ENCODE data around the gene STK32C.

The STK32C gene

GRCh38 chr10:132242103-132242840 lies 65.5 kb downstream of the STK32C start:
- WGBS (ENCODE audit: extremely low coverage, insufficient coverage, low lambda C conversion rate): no CpG with 5 or more reads among the region's 23 CpGs
- H2BK120ac ChIP-seq (ENCODE audit: low read depth, low read length): no peak overlapping the region
- no peak overlapping the region for H3K27ac ChIP-seq (ENCODE audit: low read depth, low read length)
- no peak overlapping the region for H4K5ac ChIP-seq (ENCODE audit: low read length)
- no peak for DNase-seq
- H4K8ac ChIP-seq (ENCODE audit: low read depth, low read length): no peak overlapping the region
- H3K9ac ChIP-seq (ENCODE audit: low read length): no peak overlapping the region
- H3K23ac ChIP-seq (ENCODE audit: low read length): no peak overlapping the region
- H3K79me2 ChIP-seq (ENCODE audit: control insufficient read depth, insufficient read depth, low read length): no peaks in the 10 kb centered on the region
- no peak overlapping the region for H2BK5ac ChIP-seq (ENCODE audit: low read length)
- H3K79me1 ChIP-seq (ENCODE audit: low read length): no peaks in the 10 kb centered on the region
- no peaks in the 10 kb centered on the region for H3K36me3 ChIP-seq (ENCODE audit: control insufficient read depth, insufficient read depth, low read length)
- no peak overlapping the region for H3K4me3 ChIP-seq (ENCODE audit: low read length)
- H3K56ac ChIP-seq (ENCODE audit: low read length): no peak overlapping the region
- no peaks in the 10 kb centered on the region for H3K4me1 ChIP-seq (ENCODE audit: control insufficient read depth, low read depth, low read length)
- H3K18ac ChIP-seq (ENCODE audit: low read length): no peak overlapping the region
- no peak overlapping the region for H3K4me2 ChIP-seq (ENCODE audit: low read length)
- H2BK15ac ChIP-seq (replicated peaks; ENCODE audit: low read depth): no peak overlapping the region
- H2AK5ac ChIP-seq (ENCODE audit: low read length): no peak overlapping the region
- H3K4ac ChIP-seq (ENCODE audit: low read depth, low read length): no peak overlapping the region
- no peaks in the 10 kb centered on the region for H3K27me3 ChIP-seq (ENCODE audit: insufficient read depth, low read length, poor library complexity)

DNA sequence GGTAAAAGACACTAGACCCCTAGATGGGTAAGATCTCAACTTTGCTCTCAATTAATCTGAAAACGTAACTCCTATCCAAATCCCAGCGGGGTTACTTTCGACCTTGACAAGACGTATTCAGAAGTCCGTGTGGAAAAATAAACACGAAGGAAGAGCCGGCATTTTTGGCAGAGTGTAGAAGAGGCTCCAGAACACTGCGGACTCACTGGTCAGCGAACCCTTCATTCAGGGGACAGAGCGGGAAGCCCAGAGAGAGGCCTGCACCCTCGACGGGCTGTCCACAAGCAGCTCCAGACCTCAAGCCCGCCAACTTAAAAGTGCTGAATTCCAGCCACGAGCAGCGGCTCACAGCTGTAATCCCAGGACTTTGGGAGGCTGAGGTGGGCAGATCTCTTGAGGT lies 66.3 kb downstream of the STK32C start:
- no peak overlapping the region for H3K9ac ChIP-seq (ENCODE audit: low read length)
- H3K79me1 ChIP-seq (ENCODE audit: low read length): no peaks in the 10 kb centered on the region
- H3K27me3 ChIP-seq (ENCODE audit: insufficient read depth, low read length, poor library complexity): no peaks in the 10 kb centered on the region
- H2BK120ac ChIP-seq (ENCODE audit: low read depth, low read length): no peak overlapping the region
- DNase-seq: no peak
- no CpG with 5 or more reads among the region's 15 CpGs for WGBS (ENCODE audit: extremely low coverage, insufficient coverage, low lambda C conversion rate)
- no peak overlapping the region for H2AK5ac ChIP-seq (ENCODE audit: low read length)
- no peak overlapping the region for H2BK15ac ChIP-seq (replicated peaks; ENCODE audit: low read depth)
- H3K4ac ChIP-seq (ENCODE audit: low read depth, low read length): no peak overlapping the region
- H3K79me2 ChIP-seq (ENCODE audit: control insufficient read depth, insufficient read depth, low read length): no peaks in the 10 kb centered on the region
- no peaks in the 10 kb centered on the region for H3K4me1 ChIP-seq (ENCODE audit: control insufficient read depth, low read depth, low read length)
- no peak overlapping the region for H3K23ac ChIP-seq (ENCODE audit: low read length)
- no peak overlapping the region for H4K5ac ChIP-seq (ENCODE audit: low read length)
- H3K27ac ChIP-seq (ENCODE audit: low read depth, low read length): no peak overlapping the region
- H3K4me3 ChIP-seq (ENCODE audit: low read length): no peak overlapping the region
- H3K56ac ChIP-seq (ENCODE audit: low read length): no peak overlapping the region
- H3K36me3 ChIP-seq (ENCODE audit: control insufficient read depth, insufficient read depth, low read length): no peaks in the 10 kb centered on the region
- no peak overlapping the region for H4K8ac ChIP-seq (ENCODE audit: low read depth, low read length)
- no peak overlapping the region for H2BK5ac ChIP-seq (ENCODE audit: low read length)
- H3K18ac ChIP-seq (ENCODE audit: low read length): no peak overlapping the region
- no peak overlapping the region for H3K4me2 ChIP-seq (ENCODE audit: low read length)

GRCh38 chr10:132241086-132241485 lies 66.7 kb downstream of the STK32C start:
- no CpG with 5 or more reads among the region's 13 CpGs for WGBS (ENCODE audit: extremely low coverage, insufficient coverage, low lambda C conversion rate)
- Histone ChIP-seq H4K5ac (ENCODE audit: low read length) (no peak overlapping the region), H3K4ac (ENCODE audit: low read depth, low read length) (no peak overlapping the region), H2BK120ac (ENCODE audit: low read depth, low read length) (no peak overlapping the region), H4K8ac (ENCODE audit: low read depth, low read length) (no peak overlapping the region), H3K36me3 (ENCODE audit: control insufficient read depth, insufficient read depth, low read length) (no peaks in the 10 kb centered on the region), H3K4me2 (ENCODE audit: low read length) (no peak overlapping the region), H3K27me3 (ENCODE audit: insufficient read depth, low read length, poor library complexity) (no peaks in the 10 kb centered on the region), H3K56ac (ENCODE audit: low read length) (no peak overlapping the region), H3K4me3 (ENCODE audit: low read length) (no peak overlapping the region), H3K18ac (ENCODE audit: low read length) (no peak overlapping the region), H3K4me1 (ENCODE audit: control insufficient read depth, low read depth, low read length) (no peaks in the 10 kb centered on the region), H3K23ac (ENCODE audit: low read length) (no peak overlapping the region), H2BK15ac (replicated peaks; ENCODE audit: low read depth) (no peak overlapping the region), H3K27ac (ENCODE audit: low read depth, low read length) (no peak overlapping the region), H3K9ac (ENCODE audit: low read length) (no peak overlapping the region), H2BK5ac (ENCODE audit: low read length) (no peak overlapping the region), H3K79me1 (ENCODE audit: low read length) (no peaks in the 10 kb centered on the region), H3K79me2 (ENCODE audit: control insufficient read depth, insufficient read depth, low read length) (no peaks in the 10 kb centered on the region), H2AK5ac (ENCODE audit: low read length) (no peak overlapping the region)
- no peak for DNase-seq

- WGBS (ENCODE audit: extremely low coverage, insufficient coverage, low lambda C conversion rate): no CpG with 5 or more reads among the region's 16 CpGs
- Histone ChIP-seq H3K18ac (ENCODE audit: low read length) (no peak overlapping the region), H4K5ac (ENCODE audit: low read length) (no peak overlapping the region), H2AK5ac (ENCODE audit: low read length) (no peak overlapping the region), H3K27ac (ENCODE audit: low read depth, low read length) (no peak overlapping the region), H2BK5ac (ENCODE audit: low read length) (no peak overlapping the region), H3K36me3 (ENCODE audit: control insufficient read depth, insufficient read depth, low read length) (no peaks in the 10 kb centered on the region), H3K79me1 (ENCODE audit: low read length) (no peaks in the 10 kb centered on the region), H3K4me3 (ENCODE audit: low read length) (no peak overlapping the region), H2BK15ac (replicated peaks; ENCODE audit: low read depth) (no peak overlapping the region), H3K56ac (ENCODE audit: low read length) (no peak overlapping the region), H3K4ac (ENCODE audit: low read depth, low read length) (no peak overlapping the region), H3K9ac (ENCODE audit: low read length) (no peak overlapping the region), H2BK120ac (ENCODE audit: low read depth, low read length) (no peak overlapping the region), H3K23ac (ENCODE audit: low read length) (no peak overlapping the region), H3K27me3 (ENCODE audit: insufficient read depth, low read length, poor library complexity) (no peaks in the 10 kb centered on the region), H4K8ac (ENCODE audit: low read depth, low read length) (no peak overlapping the region), H3K4me2 (ENCODE audit: low read length) (no peak overlapping the region), H3K4me1 (ENCODE audit: control insufficient read depth, low read depth, low read length) (no peaks in the 10 kb centered on the region), H3K79me2 (ENCODE audit: control insufficient read depth, insufficient read depth, low read length) (no peaks in the 10 kb centered on the region)
- no peak for DNase-seq
These were observed 67.2 kb downstream of the STK32C start for GRCh38 chr10:132240581-132240980.

DNA sequence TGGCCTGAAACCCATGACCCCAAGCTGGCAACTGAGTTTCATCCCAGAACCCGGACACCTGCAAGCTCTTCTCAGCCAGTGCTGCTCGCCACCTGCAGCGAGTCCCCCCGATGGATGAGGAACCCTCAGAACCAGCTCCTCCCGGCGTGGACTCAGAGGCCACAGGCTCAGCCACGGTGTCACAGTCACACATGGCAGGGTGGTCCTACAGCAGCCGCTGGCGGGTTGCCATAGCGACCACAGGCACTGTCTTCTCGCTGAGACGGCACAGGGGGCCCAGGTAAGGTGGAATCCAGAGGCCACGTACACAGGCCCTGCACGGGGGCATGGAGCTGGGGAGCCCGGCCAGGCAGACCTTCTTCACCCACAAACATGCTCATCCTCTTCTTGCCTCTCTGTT lies 67.6 kb downstream of the STK32C start:
- no peak overlapping the region for H3K9ac ChIP-seq (ENCODE audit: low read length)
- no peak overlapping the region for H3K4me2 ChIP-seq (ENCODE audit: low read length)
- no peak overlapping the region for H4K5ac ChIP-seq (ENCODE audit: low read length)
- no peak overlapping the region for H3K4me3 ChIP-seq (ENCODE audit: low read length)
- no peak overlapping the region for H3K23ac ChIP-seq (ENCODE audit: low read length)
- H3K79me1 ChIP-seq (ENCODE audit: low read length): no peaks in the 10 kb centered on the region
- H3K27ac ChIP-seq (ENCODE audit: low read depth, low read length): no peak overlapping the region
- H2BK120ac ChIP-seq (ENCODE audit: low read depth, low read length): no peak overlapping the region
- no peaks in the 10 kb centered on the region for H3K36me3 ChIP-seq (ENCODE audit: control insufficient read depth, insufficient read depth, low read length)
- H2BK5ac ChIP-seq (ENCODE audit: low read length): no peak overlapping the region
- no peak overlapping the region for H2AK5ac ChIP-seq (ENCODE audit: low read length)
- H3K79me2 ChIP-seq (ENCODE audit: control insufficient read depth, insufficient read depth, low read length): no peaks in the 10 kb centered on the region
- H3K27me3 ChIP-seq (ENCODE audit: insufficient read depth, low read length, poor library complexity): no peaks in the 10 kb centered on the region
- H3K4ac ChIP-seq (ENCODE audit: low read depth, low read length): no peak overlapping the region
- H4K8ac ChIP-seq (ENCODE audit: low read depth, low read length): no peak overlapping the region
- no CpG with 5 or more reads among the region's 15 CpGs for WGBS (ENCODE audit: extremely low coverage, insufficient coverage, low lambda C conversion rate)
- H3K4me1 ChIP-seq (ENCODE audit: control insufficient read depth, low read depth, low read length): no peaks in the 10 kb centered on the region
- H3K18ac ChIP-seq (ENCODE audit: low read length): no peak overlapping the region
- H3K56ac ChIP-seq (ENCODE audit: low read length): no peak overlapping the region
- DNase-seq: no peak
- no peak overlapping the region for H2BK15ac ChIP-seq (replicated peaks; ENCODE audit: low read depth)
